Chondrocyte (in vitro differentiated cells): Measurements from ENCODE around the gene CALY. TPM values are rescaled to one million over a fixed set of nuclear protein-coding genes. Genes with fewer than 3 reads are reported as not detected.

Source experiments
- DNase-seq: peaks from one replicate; pipeline ENCODE4 v3.0.0; 2021; ENCODE audit warnings: mixed read lengths, low spot score
- H3K27ac Mint-ChIP-seq: one replicate; pipeline ENCODE4 v1.8.0; 2021; ENCODE audit warnings: mild to moderate bottlenecking, moderate library complexity, mixed read lengths; ENCODE audit not compliant: unreplicated experiment
- H3K27me3 Mint-ChIP-seq: 2 replicates; pipeline ENCODE4 v1.8.0; 2021; ENCODE audit warnings: low read depth, mixed read lengths
- H3K36me3 Mint-ChIP-seq: 2 replicates; pipeline ENCODE4 v1.8.0; 2021; ENCODE audit warnings: low read depth, mixed read lengths
- H3K4me1 Mint-ChIP-seq: 2 replicates; pipeline ENCODE4 v1.8.0; 2021; ENCODE audit warnings: low read depth, mild to moderate bottlenecking, mixed read lengths
- H3K4me3 Mint-ChIP-seq: one replicate; pipeline ENCODE4 v1.8.0; 2021; ENCODE audit warnings: mild to moderate bottlenecking, moderate library complexity, mixed read lengths; ENCODE audit not compliant: unreplicated experiment
- H3K9me3 Mint-ChIP-seq: 2 replicates; pipeline ENCODE4 v1.8.0; 2021; ENCODE audit warnings: low read depth, mixed read lengths
- CTCF ChIP-seq: fragments of 200-600 bp; sonication (generic); IDR thresholded peaks from 2 replicates; pipeline ENCODE4 v1.5.0; 2021; ENCODE audit warnings: antibody characterized with exemption, mild to moderate bottlenecking, moderate library complexity
- long read RNA-seq: library from polyadenylated mRNA; stranded (forward); transcript quantifications from one replicate; pipeline ENCODE4 v2.0.0, GENCODE V29; 2021
- total RNA-seq: library from RNA; stranded (reverse); gene quantifications from 3 replicates; pipeline ENCODE4 v1.2.1, GENCODE V29; 2021

The CALY gene
- 7.3 to 13.5 TPM (median 8.9 TPM) in 3 replicates for total RNA-seq
- long read RNA-seq, transcript CALY-205 (2 exons, 655 nt), result major isoform, 12 of 23 reads
- long read RNA-seq, partial matches to known transcripts, result 5 of 23 reads
- long read RNA-seq, other reads (novel, unspliced or antisense), result 6 of 23 reads

- H3K4me1 Mint-ChIP-seq, result peaks cover 3% of the 10 kb centered on the region
- peaks cover 3% of the 10 kb centered on the region for H3K9me3 Mint-ChIP-seq
- H3K36me3 Mint-ChIP-seq, result no peaks in the 10 kb centered on the region
- DNase-seq, result no peak
- no peak for TF ChIP-seq CTCF
- H3K4me3 Mint-ChIP-seq, result peak within 1 kb of the TSS; percentile 70
- no peak within 1 kb of the TSS for H3K27ac Mint-ChIP-seq
- H3K27me3 Mint-ChIP-seq, result peaks cover 26% of the 10 kb centered on the region
Observed at GRCh38 chr10:133336577-133337369, at the start of gene CALY. Gene CALY, minus strand, starts transcription at chr10:133336896. Its CDS starts 7,907 bp downstream, at chr10:133328989.

GRCh38 chr10:133385214-133385613 is 48.5 kb upstream of the CALY start:
- no peak overlapping the region for H3K27ac Mint-ChIP-seq
- peak; percentile 50 for DNase-seq
- no peak for TF ChIP-seq CTCF
- no peak overlapping the region for H3K4me3 Mint-ChIP-seq
- H3K27me3 Mint-ChIP-seq, result no peaks in the 10 kb centered on the region
- H3K36me3 Mint-ChIP-seq, result peaks cover 7% of the 10 kb centered on the region
- peaks cover 3% of the 10 kb centered on the region for H3K4me1 Mint-ChIP-seq
- no peaks in the 10 kb centered on the region for H3K9me3 Mint-ChIP-seq

GRCh38 chr10:133384071-133384470 is 47.4 kb upstream of the CALY start:
- no peak overlapping the region for H3K27ac Mint-ChIP-seq
- DNase-seq, result peak; percentile 51
- no peak for TF ChIP-seq CTCF
- H3K4me1 Mint-ChIP-seq, result peaks cover 3% of the 10 kb centered on the region
- H3K9me3 Mint-ChIP-seq, result no peaks in the 10 kb centered on the region
- no peak overlapping the region for H3K4me3 Mint-ChIP-seq
- H3K27me3 Mint-ChIP-seq, result no peaks in the 10 kb centered on the region
- peaks cover 7% of the 10 kb centered on the region for H3K36me3 Mint-ChIP-seq

- TF ChIP-seq CTCF, result no peak
- Mint-ChIP-seq H3K27me3 (no peaks in the 10 kb centered on the region), H3K4me3 (no peak overlapping the region), H3K36me3 (peaks cover 7% of the 10 kb centered on the region), H3K27ac (no peak overlapping the region), H3K4me1 (peaks cover 3% of the 10 kb centered on the region), H3K9me3 (no peaks in the 10 kb centered on the region)
- peak; percentile 22 for DNase-seq
Observed at GRCh38 chr10:133383551-133383950, 46.9 kb upstream of the CALY start.

- no peak overlapping the region for H3K4me3 Mint-ChIP-seq
- DNase-seq, result no peak
Observed at GRCh38 chr10:133381036-133381435, 44.3 kb upstream of the CALY start.

More at GRCh38 chr10:133381036-133381435, 44.3 kb upstream of the CALY start:
- Mint-ChIP-seq H3K4me1 (peaks cover 3% of the 10 kb centered on the region), H3K27me3 (no peaks in the 10 kb centered on the region), H3K9me3 (no peaks in the 10 kb centered on the region), H3K36me3 (peaks cover 5% of the 10 kb centered on the region), H3K27ac (no peak overlapping the region)
- TF ChIP-seq CTCF, result no peak
